GM10266 (cell line): ENCODE results near the gene MMP10.
"Not testable (repeated sequence)": the region's sequence is repeated elsewhere in the genome, so short reads cannot be mapped to it uniquely, and the experiment has no call there.

ENCODE experiments used
- DNase-seq: peaks from one replicate; pipeline ENCODE4 v3.0.0; 2012; ENCODE audit errors: extremely low spot score
- CTCF ChIP-seq: IDR thresholded peaks from 2 replicates; pipeline ENCODE4 v1.5.1; 2012; ENCODE audit warnings: mild to moderate bottlenecking, low read depth; ENCODE audit not compliant: control insufficient read depth, insufficient read depth; ENCODE audit errors: missing control alignments

The MMP10 gene

GRCh38 chr11:102749101-102749722 is 31.2 kb downstream of the MMP10 start:
- no peak for TF ChIP-seq CTCF
- no peak for DNase-seq

GRCh38 chr11:102746746-102747578 is 33.5 kb downstream of the MMP10 start:
- DNase-seq = not testable (repeated sequence)

GRCh38 chr11:102734650-102735049 is 45.8 kb downstream of the MMP10 start:
- no peak for TF ChIP-seq CTCF
- DNase-seq = no peak

- peak; percentile 61 for TF ChIP-seq CTCF
- DNase-seq = peak; percentile 57
These were observed 47.1 kb downstream of the MMP10 start for GRCh38 chr11:102733232-102733875.

- DNase-seq = not testable (repeated sequence)
These were observed 49.5 kb downstream of the MMP10 start for GRCh38 chr11:102730944-102731343.

GRCh38 chr11:102729849-102730815 is 50.3 kb downstream of the MMP10 start:
- TF ChIP-seq CTCF = no peak
- DNase-seq = no peak

- no peak for TF ChIP-seq CTCF
- DNase-seq = no peak
These were observed 52.5 kb downstream of the MMP10 start for GRCh38 chr11:102727890-102728289.
